K562 (cell line): ENCODE data around the gene EXOC7. TPM values are rescaled to one million over a fixed set of nuclear protein-coding genes. Genes with fewer than 3 reads are reported as not detected.

Experiments used
- ATAC-seq: fragments of 200-7000 bp; cut with Tn5 transposase; 3 replicates; pipeline ENCODE4 v1.9.1; 2020; ENCODE audit warnings: moderate library complexity
- BruUV-seq: library from RNA; stranded (reverse); fragments of 400-500 nt; replicated peaks from 2 replicates; lab custom pipeline; 2021; lab: Mats Ljungman, UMichigan
- CTCF ChIA-PET: fragments of 300-600 bp; formaldehyde crosslinking; extraction: SDS; loops from one replicate; lab custom pipeline; 2021; ENCODE audit warnings: low intra/inter-chr PET ratio; lab: Yijun Ruan, JAX
- POLR2A ChIA-PET: fragments of 300-600, 350-650 bp; sonication (Branson Sonifier 250); formaldehyde crosslinking; extraction: SDS; loops from one replicate; lab custom pipeline; 2021; ENCODE audit warnings: antibody characterized with exemption, inconsistent platforms; lab: Yijun Ruan, JAX
- DNase-seq, 4 experiments: peaks; one replicate each; pipeline versions ENCODE4 v3.0.0 to v3.0.0-alpha.2; 2011 to 2018; ENCODE audit warnings: low spot score in 3 of 4, mixed read lengths in 3 of 4; ENCODE audit errors: extremely low read depth in 1 of 4
- FAIRE-seq: peaks from 2 replicates; lab custom pipeline; 2011; peaks lifted over from hg19 to GRCh38; lab: Jason Lieb, UNC
- H2AFZ ChIP-seq: 2 replicates; pipeline ENCODE4 v1.6.0; 2011; ENCODE audit warnings: low read depth, low read length, control low read depth, inconsistent platforms
- H3K27ac ChIP-seq: fragments of 200-600 bp; 3 replicates; pipeline ENCODE4 v1.8.0; 2011; ENCODE audit warnings: low read depth, mild to moderate bottlenecking, control low read depth, inconsistent platforms, low read length, moderate library complexity, mixed read lengths; ENCODE audit errors: extremely low read depth
- H3K27me3 ChIP-seq, 2 experiments: fragments of 300-600 bp in 1 of 2; 2 replicates in 1 of 2; 3 replicates in 1 of 2; pipeline versions ENCODE4 v1.6.0 to v1.8.0; 2011; ENCODE audit warnings: inconsistent platforms in 2 of 2, low read length in 2 of 2, mild to moderate bottlenecking in 1 of 2, mixed read lengths in 1 of 2, moderate library complexity in 1 of 2; ENCODE audit not compliant: control insufficient read depth in 2 of 2, insufficient read depth in 2 of 2
- H3K36me3 ChIP-seq: fragments of 300-600 bp; 3 replicates; pipeline ENCODE4 v1.8.0; 2011; ENCODE audit warnings: mild to moderate bottlenecking, low read length, inconsistent platforms; ENCODE audit not compliant: control insufficient read depth, insufficient read depth
- H3K4me1 ChIP-seq, 2 experiments: fragments of 200-600 bp in 1 of 2; replicated peaks in 1 of 2; 2 replicates in 1 of 2; 3 replicates in 1 of 2; pipeline versions ENCODE4 v1.5.1 to v1.8.0; 2011; ENCODE audit warnings: inconsistent platforms in 2 of 2, low read length in 2 of 2, mild to moderate bottlenecking in 1 of 2, mixed read lengths in 1 of 2, moderate library complexity in 1 of 2; ENCODE audit not compliant: control insufficient read depth in 2 of 2, insufficient read depth in 2 of 2
- H3K4me2 ChIP-seq: 2 replicates; pipeline ENCODE4 v1.6.1; 2011; ENCODE audit warnings: low read length, control low read depth, inconsistent platforms, mixed read lengths; ENCODE audit not compliant: insufficient read depth
- H3K4me3 ChIP-seq: fragments of 200-600 bp; sonication (generic), shearing (Covaris generic); 2 replicates; pipeline ENCODE4 v1.5.1; 2016; ENCODE audit warnings: control low read depth, inconsistent platforms
- H3K79me2 ChIP-seq: fragments of 200-600 bp; 3 replicates; pipeline ENCODE4 v1.8.0; 2011; ENCODE audit warnings: low read length, inconsistent platforms; ENCODE audit not compliant: control insufficient read depth, insufficient read depth
- H3K9ac ChIP-seq, 2 experiments: 2 replicates each; pipeline versions ENCODE4 v1.6.0 to v1.6.1; 2011; ENCODE audit warnings: low read depth in 2 of 2, low read length in 2 of 2, control low read depth in 1 of 2, inconsistent platforms in 1 of 2, mild to moderate bottlenecking in 1 of 2, mixed read lengths in 1 of 2; ENCODE audit not compliant: insufficient read depth in 1 of 2
- H3K9me1 ChIP-seq: one replicate; pipeline ENCODE4 v1.6.0; 2011; ENCODE audit warnings: inconsistent platforms, mild to moderate bottlenecking, low read length, moderate library complexity; ENCODE audit not compliant: control insufficient read depth, insufficient read depth
- H3K9me3 ChIP-seq: replicated peaks from 2 replicates; pipeline ENCODE4 v1.5.1; 2011; ENCODE audit warnings: low read depth, low read length, inconsistent platforms; ENCODE audit not compliant: control insufficient read depth, insufficient read depth
- H4K20me1 ChIP-seq: replicated peaks from 2 replicates; pipeline ENCODE4 v1.6.1; 2011; ENCODE audit warnings: low read length, inconsistent platforms, mixed read lengths; ENCODE audit not compliant: control insufficient read depth, insufficient read depth
- POLR2G ChIP-seq: fragments of 200-400 bp; formaldehyde crosslinking; IDR thresholded peaks from 2 replicates; pipeline ENCODE4 v1.6.1; 2017; ENCODE audit warnings: low read depth, mild to moderate bottlenecking, antibody characterized with exemption, low read length, moderate library complexity
- SAFB2 ChIP-seq: fragments of 200-400 bp; formaldehyde crosslinking; IDR thresholded peaks from 2 replicates; pipeline ENCODE4 v1.6.1; 2018; ENCODE audit warnings: borderline replicate concordance, low read length, low read depth, moderate library complexity; ENCODE audit not compliant: severe bottlenecking
- WGBS: fragments of 100-300 bp; shearing (Covaris generic); methylation state at CpG from one replicate; pipeline ENCODE4 v1.1.6; 2016; ENCODE audit warnings: low coverage, mixed read lengths; ENCODE audit not compliant: insufficient coverage; ENCODE audit errors: missing lambda C conversion rate; 5-methylcytosine and 5-hydroxymethylcytosine counted together
- in situ Hi-C: fragments of 300-500 bp; cut with MboI; formaldehyde crosslinking; loops from 4 replicates; pipeline ENCODE4 v1.15.0; 2018; ENCODE audit warnings: inconsistent platforms, mixed read lengths
- intact Hi-C: fragments of 100-400 bp; cut with micrococcal nuclease; formaldehyde crosslinking; loops from 2 replicates; pipeline ENCODE4 v1.14.2; 2022
- polyA plus RNA-seq, 8 experiments: library from polyadenylated mRNA; depleted of rRNA in 4 of 8; stranded (reverse) in 5 of 8; unstranded in 3 of 8; fragments of >200 nt; fragmentation: Nextera tagmentation in 2 of 8; fragmentation: Illumina TruSeq in 1 of 8; extraction: Ambion mirVana in 2 of 8; extraction: Trizol in 1 of 8; gene quantifications; 2 replicates each; pipeline versions ENCODE4 v1.2.1 to v1.2.3, GENCODE V29; 2011 to 2014; ENCODE audit warnings: inconsistent platforms in 1 of 8, missing spikeins in 1 of 8
- total RNA-seq, 7 experiments: library from RNA; depleted of rRNA in 6 of 7; stranded (reverse); fragments of >200 nt in 6 of 7; fragmentation: Illumina TruSeq in 2 of 7; extraction: Trizol in 2 of 7; gene quantifications; 2 replicates each; pipeline versions ENCODE4 v1.2.1 to v1.2.3, GENCODE V29; 2011 to 2021; ENCODE audit warnings: low replicate concordance in 1 of 7
- TF ChIP-seq, protein P1 (sequence below): fragments of 250-450 bp; sonication (Bioruptor Pico); IDR thresholded peaks from 2 replicates; pipeline ENCODE4 v1.8.0; 2021; ENCODE audit warnings: borderline replicate concordance, mild to moderate bottlenecking, moderate library complexity; ENCODE audit not compliant: poor library complexity, severe bottlenecking
- TF ChIP-seq, protein P2 (sequence below): sonication (generic); IDR thresholded peaks from 2 replicates; pipeline ENCODE4 v1.6.1; 2016
- TF ChIP-seq, protein P3 (sequence below): sonication (generic); formaldehyde crosslinking; IDR thresholded peaks from 2 replicates; pipeline ENCODE4 v1.8.1; 2023; ENCODE audit warnings: mild to moderate bottlenecking, missing genetic modification reagents
- TF ChIP-seq, protein P4 (sequence below), 3 experiments: fragments of 200-800 bp in 1 of 3; fragments of 250-450 bp in 1 of 3; fragments of 450-650 bp in 1 of 3; sonication (Bioruptor Pico) in 1 of 3; sonication (Bioruptor generic) in 1 of 3; formaldehyde crosslinking in 1 of 3; IDR thresholded peaks; 2 replicates each; pipeline versions ENCODE4 v1.6.1 to v1.8.0; 2016 to 2022; ENCODE audit warnings: mild to moderate bottlenecking in 2 of 3, missing genetic modification characterization in 2 of 3, missing compliant biosample characterization in 1 of 3, moderate library complexity in 1 of 3

The EXOC7 gene
- total and polyA plus RNA-seq, 9 of the 15 experiments (the other 6 are each of a cell fraction or from before 2014, with no cell fraction given) = 18.6 to 57.0 (median 35.0) TPM

DNA sequence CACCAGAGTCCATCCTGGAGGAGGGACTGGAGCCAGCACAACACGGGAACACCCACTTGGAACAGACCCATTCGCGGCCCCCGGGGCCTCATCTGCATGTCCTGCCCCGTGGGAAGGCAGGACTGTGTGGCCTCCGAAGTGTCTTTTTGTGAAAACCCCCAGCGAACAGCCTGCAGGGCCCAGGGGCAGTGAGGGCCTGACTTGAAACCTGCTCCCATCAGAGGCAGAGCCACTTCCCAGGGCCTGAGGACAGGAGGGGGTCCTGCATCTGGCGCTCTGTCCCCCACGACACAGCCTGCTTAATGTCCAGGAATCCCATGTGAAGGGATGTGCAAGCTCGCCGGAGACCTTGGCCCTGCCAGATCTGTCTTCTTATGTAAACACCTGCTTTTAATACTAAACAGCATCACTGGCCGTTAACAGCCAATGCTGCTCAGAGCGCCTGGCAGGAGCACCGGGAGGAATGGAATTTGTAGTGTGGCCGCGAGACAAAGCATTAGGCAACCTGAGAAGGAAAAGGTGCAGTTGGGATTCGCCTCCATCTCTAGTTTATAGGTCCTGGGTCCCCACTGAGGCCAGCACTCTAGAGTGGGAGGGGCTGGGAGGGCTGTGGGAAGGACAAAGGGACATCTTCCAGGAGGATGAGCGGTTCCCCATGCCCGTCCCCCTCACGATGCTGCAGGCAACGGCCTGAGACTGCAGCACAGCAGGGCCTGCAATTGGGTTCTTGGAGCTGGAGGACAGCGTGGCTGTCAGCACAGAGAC lies 66.9 kb downstream of the EXOC7 start:
- peaks cover 0 to 6% of the 10 kb centered on the region in 2 experiments; a peak in 2 of 5 replicates for H3K4me1 ChIP-seq
- no TSS peak for BruUV-seq
- no peak for DNase-seq
- H2AFZ ChIP-seq = no peak overlapping the region
- POLR2A ChIA-PET = interaction anchor here (0.7 to 1.2 kb wide), 4 partner anchors 10 to 1614 kb away, joined by 3 to 4 read pairs (median 4); no protein-coding TSS in a partner anchor
- in situ Hi-C loops = no loop called here
- H3K4me2 ChIP-seq = no peak overlapping the region
- no peak overlapping the region for H3K27ac ChIP-seq
- no peaks in the 10 kb centered on the region for H3K9me1 ChIP-seq
- H3K9me3 ChIP-seq = no peaks in the 10 kb centered on the region
- no peak; the same call in 2 of the 3 replicates for ATAC-seq
- H3K79me2 ChIP-seq = no peaks in the 10 kb centered on the region
- peak overlapping the region in 1 of 2 experiments; percentile 62; a peak in 2 of 4 replicates for H3K9ac ChIP-seq
- peaks cover 40% of the 10 kb centered on the region; the same call in 2 of the 3 replicates for H3K36me3 ChIP-seq
- H4K20me1 ChIP-seq = 0 out of 2 replicates have a peak, but pooled peaks cover 9% of the 10 kb centered on the region
- WGBS = 71% methylated on average over 20 of the region's 22 CpGs
- FAIRE-seq = no peak
- no peak overlapping the region for H3K4me3 ChIP-seq
- intact Hi-C loops = no loop called here
- CTCF ChIA-PET = no interaction called here
- TF ChIP-seq, protein P1, sequence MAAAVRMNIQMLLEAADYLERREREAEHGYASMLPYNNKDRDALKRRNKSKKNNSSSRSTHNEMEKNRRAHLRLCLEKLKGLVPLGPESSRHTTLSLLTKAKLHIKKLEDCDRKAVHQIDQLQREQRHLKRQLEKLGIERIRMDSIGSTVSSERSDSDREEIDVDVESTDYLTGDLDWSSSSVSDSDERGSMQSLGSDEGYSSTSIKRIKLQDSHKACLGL (CRISPR knock-in tag) = no peak
- TF ChIP-seq, protein P2, sequence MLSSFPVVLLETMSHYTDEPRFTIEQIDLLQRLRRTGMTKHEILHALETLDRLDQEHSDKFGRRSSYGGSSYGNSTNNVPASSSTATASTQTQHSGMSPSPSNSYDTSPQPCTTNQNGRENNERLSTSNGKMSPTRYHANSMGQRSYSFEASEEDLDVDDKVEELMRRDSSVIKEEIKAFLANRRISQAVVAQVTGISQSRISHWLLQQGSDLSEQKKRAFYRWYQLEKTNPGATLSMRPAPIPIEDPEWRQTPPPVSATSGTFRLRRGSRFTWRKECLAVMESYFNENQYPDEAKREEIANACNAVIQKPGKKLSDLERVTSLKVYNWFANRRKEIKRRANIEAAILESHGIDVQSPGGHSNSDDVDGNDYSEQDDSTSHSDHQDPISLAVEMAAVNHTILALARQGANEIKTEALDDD = no peak
- TF ChIP-seq, protein P3, sequence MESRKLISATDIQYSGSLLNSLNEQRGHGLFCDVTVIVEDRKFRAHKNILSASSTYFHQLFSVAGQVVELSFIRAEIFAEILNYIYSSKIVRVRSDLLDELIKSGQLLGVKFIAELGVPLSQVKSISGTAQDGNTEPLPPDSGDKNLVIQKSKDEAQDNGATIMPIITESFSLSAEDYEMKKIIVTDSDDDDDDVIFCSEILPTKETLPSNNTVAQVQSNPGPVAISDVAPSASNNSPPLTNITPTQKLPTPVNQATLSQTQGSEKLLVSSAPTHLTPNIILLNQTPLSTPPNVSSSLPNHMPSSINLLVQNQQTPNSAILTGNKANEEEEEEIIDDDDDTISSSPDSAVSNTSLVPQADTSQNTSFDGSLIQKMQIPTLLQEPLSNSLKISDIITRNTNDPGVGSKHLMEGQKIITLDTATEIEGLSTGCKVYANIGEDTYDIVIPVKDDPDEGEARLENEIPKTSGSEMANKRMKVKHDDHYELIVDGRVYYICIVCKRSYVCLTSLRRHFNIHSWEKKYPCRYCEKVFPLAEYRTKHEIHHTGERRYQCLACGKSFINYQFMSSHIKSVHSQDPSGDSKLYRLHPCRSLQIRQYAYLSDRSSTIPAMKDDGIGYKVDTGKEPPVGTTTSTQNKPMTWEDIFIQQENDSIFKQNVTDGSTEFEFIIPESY (CRISPR knock-in tag) = peak; percentile 41; the same call in 1 of the 2 replicates
- TF ChIP-seq, protein P4, sequence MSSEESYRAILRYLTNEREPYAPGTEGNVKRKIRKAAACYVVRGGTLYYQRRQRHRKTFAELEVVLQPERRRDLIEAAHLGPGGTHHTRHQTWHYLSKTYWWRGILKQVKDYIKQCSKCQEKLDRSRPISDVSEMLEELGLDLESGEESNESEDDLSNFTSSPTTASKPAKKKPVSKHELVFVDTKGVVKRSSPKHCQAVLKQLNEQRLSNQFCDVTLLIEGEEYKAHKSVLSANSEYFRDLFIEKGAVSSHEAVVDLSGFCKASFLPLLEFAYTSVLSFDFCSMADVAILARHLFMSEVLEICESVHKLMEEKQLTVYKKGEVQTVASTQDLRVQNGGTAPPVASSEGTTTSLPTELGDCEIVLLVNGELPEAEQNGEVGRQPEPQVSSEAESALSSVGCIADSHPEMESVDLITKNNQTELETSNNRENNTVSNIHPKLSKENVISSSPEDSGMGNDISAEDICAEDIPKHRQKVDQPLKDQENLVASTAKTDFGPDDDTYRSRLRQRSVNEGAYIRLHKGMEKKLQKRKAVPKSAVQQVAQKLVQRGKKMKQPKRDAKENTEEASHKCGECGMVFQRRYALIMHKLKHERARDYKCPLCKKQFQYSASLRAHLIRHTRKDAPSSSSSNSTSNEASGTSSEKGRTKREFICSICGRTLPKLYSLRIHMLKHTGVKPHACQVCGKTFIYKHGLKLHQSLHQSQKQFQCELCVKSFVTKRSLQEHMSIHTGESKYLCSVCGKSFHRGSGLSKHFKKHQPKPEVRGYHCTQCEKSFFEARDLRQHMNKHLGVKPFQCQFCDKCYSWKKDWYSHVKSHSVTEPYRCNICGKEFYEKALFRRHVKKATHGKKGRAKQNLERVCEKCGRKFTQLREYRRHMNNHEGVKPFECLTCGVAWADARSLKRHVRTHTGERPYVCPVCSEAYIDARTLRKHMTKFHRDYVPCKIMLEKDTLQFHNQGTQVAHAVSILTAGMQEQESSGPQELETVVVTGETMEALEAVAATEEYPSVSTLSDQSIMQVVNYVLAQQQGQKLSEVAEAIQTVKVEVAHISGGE (CRISPR knock-in tag; IDR thresholded peaks at IDR 0.05) = no peak
- no peak for TF ChIP-seq SAFB2
- peak; percentile 39; the same call in 1 of the 2 replicates for TF ChIP-seq POLR2G
- no peaks in the 10 kb centered on the region for H3K27me3 ChIP-seq
